ENCODE data around the gene HLA-DOB.

GRCh38 chr6:32799168-32799567, 17.6 kb downstream of the HLA-DOB start:
- TF ChIP-seq ZNF274 (IDR thresholded peaks at IDR 0.05; ENCODE audit: low read depth, low read length) = no peak
- TF ChIP-seq SUZ12 (IDR thresholded peaks at IDR 0.05; ENCODE audit: extremely low read depth, insufficient read depth, insufficient read length) = no peak
- no peak for TF ChIP-seq YY1 (IDR thresholded peaks at IDR 0.05; ENCODE audit: insufficient read depth, insufficient read length)
